ENCODE results near the gene TRIM14. TPM values are rescaled to one million over a fixed set of nuclear protein-coding genes. Genes with fewer than 3 reads are reported as not detected.
"Not testable (repeated sequence)": the region's sequence is repeated elsewhere in the genome, so short reads cannot be mapped to it uniquely, and the experiment has no call there.

The TRIM14 gene
- total RNA-seq, 2 donors from 2014 or later: 4.3 to 12.2 TPM

DNA sequence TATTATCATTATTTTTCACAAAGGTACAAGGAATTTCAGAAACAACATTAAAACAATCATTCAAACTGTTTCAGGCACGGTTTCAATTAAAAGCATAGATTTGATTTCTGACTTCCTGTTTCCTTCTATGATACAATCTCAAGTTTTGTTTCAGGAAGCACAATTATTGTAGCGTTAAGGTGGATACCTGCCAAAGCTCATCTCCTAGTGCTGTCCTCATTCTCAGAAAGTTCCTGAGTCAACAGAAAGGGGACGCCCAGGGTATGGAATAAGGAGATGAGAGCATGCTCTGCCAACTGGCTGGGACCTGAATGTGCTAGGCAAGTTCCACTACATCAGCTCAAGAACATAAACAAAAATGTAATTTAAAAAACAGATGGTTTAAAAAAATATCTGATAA, 2.0 kb upstream of the TRIM14 start:
- intact Hi-C loops (cut with DNase I): loop anchor here in 1 of 2 donors (5.0 kb wide), 1 partner anchor 51 kb away; no protein-coding TSS in a partner anchor
- DNase-seq (no peak), ATAC-seq (no peak)

- intact Hi-C loops (cut with DNase I): loop anchor here in 1 of 2 donors (5.0 kb wide), 1 partner anchor 52 kb away; no protein-coding TSS in a partner anchor
- DNase-seq: no peak
- no peak for ATAC-seq
These were observed 1.5 kb upstream of the TRIM14 start for GRCh38 chr9:98120476-98120875.

- ATAC-seq (peak in 1 of 2 donors; percentile 34), DNase-seq (no peak)
- intact Hi-C loops (cut with DNase I): no loop called here
These were observed 910 bp downstream of the TRIM14 start for GRCh38 chr9:98117984-98118639.

DNA sequence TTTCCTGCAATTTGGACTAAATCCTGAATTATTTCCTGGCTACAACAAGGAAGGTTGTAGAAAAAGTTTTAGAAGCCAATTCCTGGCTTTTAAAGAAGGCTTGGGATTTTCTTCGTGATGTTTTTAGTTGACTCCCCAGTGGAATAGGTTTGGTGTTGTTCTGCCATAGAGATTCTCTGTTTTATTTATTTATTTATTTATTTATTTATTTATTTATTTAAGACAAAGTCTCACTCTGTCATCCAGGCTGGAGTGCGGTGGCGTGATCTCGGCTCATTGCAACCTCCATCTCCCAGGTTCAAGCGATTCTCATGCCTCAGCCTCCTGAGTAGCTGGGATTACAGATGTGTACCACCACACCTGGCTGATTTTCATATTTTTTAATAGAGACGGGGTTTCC, 1.9 kb downstream of the TRIM14 start:
- ATAC-seq; intact Hi-C loops (cut with DNase I); DNase-seq: not testable (repeated sequence)

DNA sequence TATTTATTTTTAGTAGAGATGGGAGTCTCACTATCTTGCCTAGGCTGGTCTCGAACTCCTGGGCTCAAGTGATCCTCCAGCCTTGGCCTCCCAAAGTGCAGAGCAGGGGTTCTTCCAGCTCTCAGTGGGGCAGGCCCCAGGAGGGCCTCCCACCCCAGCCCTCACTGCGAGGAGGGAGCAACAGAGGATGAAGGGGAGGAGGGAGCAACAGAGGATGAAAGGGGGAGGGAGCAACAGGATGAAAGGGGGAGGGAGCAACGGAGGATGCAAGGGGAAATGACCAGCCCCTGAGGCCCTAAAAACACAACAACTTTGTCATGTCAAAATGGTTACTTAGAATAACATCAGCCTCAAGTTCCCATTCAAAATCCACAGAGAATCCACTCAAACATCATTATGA, 10.0 kb downstream of the TRIM14 start:
- ATAC-seq (no peak), DNase-seq (no peak)
- intact Hi-C loops (cut with DNase I): no loop called here

- intact Hi-C loops (cut with DNase I): no loop called here
- ATAC-seq: peak; percentile 33 to 35
- DNase-seq: no peak
These were observed 10.4 kb downstream of the TRIM14 start for GRCh38 chr9:98108531-98109031.

- ATAC-seq (no peak), DNase-seq (no peak)
- intact Hi-C loops (cut with DNase I): no loop called here
These were observed 11.1 kb downstream of the TRIM14 start for GRCh38 chr9:98107926-98108325.

DNA sequence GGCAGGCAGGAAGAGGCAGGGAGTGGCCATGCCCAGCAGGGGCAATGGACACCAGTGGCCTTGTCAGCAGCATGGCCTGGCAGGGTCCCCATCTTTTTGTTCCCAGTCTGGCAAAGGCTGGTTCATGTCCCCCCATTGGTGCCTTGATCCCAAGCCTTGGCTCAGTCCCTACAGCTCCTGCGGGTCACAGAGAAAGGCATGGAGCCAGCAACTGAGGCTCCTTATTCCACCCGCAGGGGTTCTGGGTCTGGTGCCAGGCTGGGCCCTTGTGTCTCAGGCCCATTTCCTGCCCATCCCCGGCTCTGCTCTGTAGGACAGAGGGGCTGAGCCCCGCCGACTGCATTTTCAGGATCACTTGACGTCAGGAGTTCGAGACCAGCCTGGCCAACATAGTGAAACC, 14.0 kb downstream of the TRIM14 start:
- intact Hi-C loops (cut with DNase I): no loop called here
- ATAC-seq (no peak), DNase-seq (no peak)

DNA sequence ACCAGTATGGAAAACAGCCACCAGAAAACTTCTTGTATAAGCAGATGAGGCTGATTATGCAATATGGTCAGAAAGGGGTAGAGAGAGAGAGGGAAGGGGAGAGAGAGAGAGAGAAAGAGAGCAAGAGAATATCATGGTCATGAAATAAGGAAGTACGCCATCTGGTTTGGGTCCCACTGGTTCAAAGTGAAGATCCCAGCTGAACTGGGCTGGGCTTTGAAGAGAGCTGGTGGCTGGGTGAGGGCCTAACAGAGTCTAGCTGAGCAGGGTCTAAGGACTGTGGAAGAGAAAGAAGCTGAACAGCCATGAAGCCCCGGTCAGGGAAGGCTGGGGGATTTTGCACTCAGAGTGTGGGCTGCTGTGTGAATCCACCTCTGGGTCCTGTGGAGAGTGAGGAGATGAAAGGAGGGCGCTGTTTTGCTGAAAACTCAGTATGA, 14.6 kb downstream of the TRIM14 start:
- ATAC-seq (peak in 1 of 2 donors; percentile 54), DNase-seq (no peak)
- intact Hi-C loops (cut with DNase I): no loop called here

DNA sequence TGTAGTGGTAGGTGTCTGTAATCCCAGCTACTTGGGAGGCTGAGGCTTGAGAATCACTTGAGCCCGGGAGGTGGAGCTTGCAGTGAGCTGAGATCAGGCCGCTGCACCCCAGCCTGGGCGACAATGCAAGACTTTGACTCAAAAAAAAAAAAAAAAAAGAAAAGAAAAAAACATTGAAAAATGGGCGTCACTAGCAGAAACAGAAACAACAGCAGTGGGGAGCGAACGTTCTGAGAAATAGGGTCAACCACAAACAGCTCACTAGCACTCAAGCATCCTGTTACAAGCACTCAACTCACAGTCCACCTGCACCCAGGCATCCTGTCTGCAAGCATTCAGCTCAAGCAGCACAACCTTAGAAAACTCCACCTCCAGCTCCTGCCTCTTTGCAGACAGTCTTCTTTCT, 17.2 kb downstream of the TRIM14 start:
- intact Hi-C loops (cut with DNase I): no loop called here
- no peak for DNase-seq
- peak; percentile 51 to 84 for ATAC-seq

- DNase-seq: no peak
- ATAC-seq: no peak
- intact Hi-C loops (cut with DNase I): no loop called here
These were observed 17.6 kb downstream of the TRIM14 start for GRCh38 chr9:98101416-98101815.

- no peak for DNase-seq
- intact Hi-C loops (cut with DNase I): no loop called here
- ATAC-seq: no peak
These were observed 18.6 kb downstream of the TRIM14 start for GRCh38 chr9:98100456-98100855.

DNA sequence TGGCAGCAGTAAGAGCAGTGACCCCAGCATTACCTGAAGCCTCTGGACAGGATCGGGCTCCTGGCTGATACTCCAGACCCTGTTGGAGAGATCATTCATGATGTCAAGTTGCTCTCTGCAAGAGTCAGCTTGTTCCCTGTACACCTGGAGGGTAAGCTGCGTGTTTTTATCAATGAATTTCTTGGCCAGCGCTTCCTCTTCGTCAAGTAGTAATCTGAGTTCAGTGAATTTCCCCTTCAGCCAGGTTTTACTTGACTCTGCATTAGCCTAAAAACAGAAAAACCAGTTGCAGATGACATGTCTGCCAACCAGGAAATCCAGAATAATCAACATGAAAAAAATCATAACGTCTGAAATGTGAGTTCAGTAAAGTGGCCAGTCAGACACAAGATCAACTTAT, 19.1 kb downstream of the TRIM14 start:
- DNase-seq (no peak), ATAC-seq (no peak)
- intact Hi-C loops (cut with DNase I): no loop called here

- ATAC-seq (no peak), DNase-seq (no peak)
- intact Hi-C loops (cut with DNase I): no loop called here
These were observed 19.7 kb downstream of the TRIM14 start for GRCh38 chr9:98099346-98099745.

DNA sequence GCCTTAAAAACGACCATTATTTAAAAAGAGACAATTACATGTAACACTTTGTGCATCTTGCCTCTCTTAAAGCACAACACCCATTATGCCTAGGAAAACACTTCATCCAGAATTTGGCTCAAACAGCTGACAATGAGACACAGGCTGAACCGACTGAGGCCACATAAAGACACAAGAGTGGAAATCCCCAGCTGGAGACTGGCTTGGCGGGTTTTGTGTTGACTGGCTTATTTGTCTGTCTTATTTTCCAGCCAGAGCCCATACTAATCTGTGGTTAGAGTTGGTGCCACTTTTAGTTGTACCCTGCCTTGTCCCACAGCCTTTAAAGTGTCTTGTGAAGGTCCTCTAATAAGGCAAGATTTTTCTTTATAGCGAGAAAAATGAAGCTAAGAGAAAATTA, 21.2 kb downstream of the TRIM14 start:
- intact Hi-C loops (cut with DNase I): no loop called here
- DNase-seq: no peak
- ATAC-seq: no peak

GRCh38 chr9:98096091-98096490, 22.9 kb downstream of the TRIM14 start:
- intact Hi-C loops (cut with DNase I): no loop called here
- DNase-seq: no peak
- ATAC-seq: no peak

DNA sequence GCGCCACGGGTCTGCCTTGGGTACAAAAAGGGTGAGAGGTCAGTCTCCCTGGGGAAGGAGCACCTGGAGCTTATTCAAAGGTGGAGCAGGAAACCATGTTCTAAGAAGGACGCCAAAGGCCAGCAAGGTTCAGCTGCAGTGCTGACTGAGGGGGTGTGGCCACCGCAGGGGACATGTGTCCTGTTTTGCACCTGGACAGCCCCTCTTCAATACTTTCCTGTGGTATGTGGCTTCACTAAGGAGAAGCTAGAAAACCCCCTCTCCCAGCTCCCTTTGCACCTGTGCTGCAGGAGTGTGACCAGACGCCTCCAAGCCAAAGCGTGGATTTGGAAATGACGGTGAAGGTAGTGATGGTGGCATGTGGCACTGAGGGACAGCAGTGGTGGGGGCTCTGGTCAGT, 23.6 kb downstream of the TRIM14 start:
- intact Hi-C loops (cut with DNase I): no loop called here
- no peak for DNase-seq

GRCh38 chr9:98094851-98095250, 24.2 kb downstream of the TRIM14 start:
- no peak for DNase-seq
- ATAC-seq: no peak
- intact Hi-C loops (cut with DNase I): no loop called here

More for the DNA sequence above, 23.6 kb downstream of the TRIM14 start:
- ATAC-seq: no peak

- ATAC-seq (no peak), DNase-seq (no peak)
- intact Hi-C loops (cut with DNase I): no loop called here
These were observed 24.7 kb downstream of the TRIM14 start for GRCh38 chr9:98094316-98094715.

DNA sequence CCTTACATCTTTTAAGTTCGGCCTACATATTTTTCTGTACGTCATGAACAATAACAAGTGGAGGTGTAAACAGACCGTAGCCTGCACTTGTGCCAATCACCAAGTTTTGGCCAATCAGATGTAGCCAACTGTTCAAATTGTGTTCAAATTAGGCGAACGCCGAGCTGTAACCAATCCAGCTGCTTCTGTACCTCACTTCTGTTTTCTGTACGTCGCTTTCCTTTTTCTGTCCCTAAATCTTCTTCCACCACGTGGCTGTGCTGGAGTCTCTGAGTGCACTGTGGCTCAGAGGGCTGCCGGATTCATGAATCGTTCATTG, 26.4 kb downstream of the TRIM14 start:
- intact Hi-C loops (cut with DNase I): no loop called here
- ATAC-seq (no peak), DNase-seq (no peak)

Data from left cardiac atrium (tissue), 4 donors.